GM10266 (cell line): Measurements from ENCODE around the gene ENO2.

Experiments used
- DNase-seq: peaks from one replicate; pipeline ENCODE4 v3.0.0; 2012; ENCODE audit errors: extremely low spot score
- CTCF ChIP-seq: IDR thresholded peaks from 2 replicates; pipeline ENCODE4 v1.5.1; 2012; ENCODE audit warnings: mild to moderate bottlenecking, low read depth; ENCODE audit not compliant: control insufficient read depth, insufficient read depth; ENCODE audit errors: missing control alignments

The ENO2 gene

GRCh38 chr12:6951551-6952120, 37.3 kb downstream of the ENO2 start:
- no peak for TF ChIP-seq CTCF
- no peak for DNase-seq

GRCh38 chr12:6952121-6952862, 37.9 kb downstream of the ENO2 start:
- TF ChIP-seq CTCF, result no peak
- DNase-seq, result no peak

GRCh38 chr12:6952863-6953441, 38.6 kb downstream of the ENO2 start:
- TF ChIP-seq CTCF, result no peak
- DNase-seq, result no peak

GRCh38 chr12:6953442-6954315, 39.3 kb downstream of the ENO2 start:
- DNase-seq, result peak; percentile 82
- no peak for TF ChIP-seq CTCF

GRCh38 chr12:6954316-6955107, 40.1 kb downstream of the ENO2 start:
- DNase-seq, result no peak
- TF ChIP-seq CTCF, result no peak

- no peak for TF ChIP-seq CTCF
- DNase-seq, result no peak
These were observed 41.0 kb downstream of the ENO2 start for GRCh38 chr12:6955108-6956020.
